ENCODE data around the gene MAFG.

- TF ChIP-seq CTCF (IDR thresholded peaks at IDR 0.05) (no peak), POLR2A (IDR thresholded peaks at IDR 0.05) (no peak), POLR2AphosphoS5 (IDR thresholded peaks at IDR 0.05) (no peak)
Measured at GRCh38 chr17:81968850-81969812, 41.6 kb upstream of the MAFG start.

All from suprapubic skin (tissue), 4 donors.